ENCODE data around the gene PELI2. TPM values are rescaled to one million over a fixed set of nuclear protein-coding genes. Genes with fewer than 3 reads are reported as not detected.

PELI2 gene
- total RNA-seq, 1 donor: 14.1 TPM

DNA sequence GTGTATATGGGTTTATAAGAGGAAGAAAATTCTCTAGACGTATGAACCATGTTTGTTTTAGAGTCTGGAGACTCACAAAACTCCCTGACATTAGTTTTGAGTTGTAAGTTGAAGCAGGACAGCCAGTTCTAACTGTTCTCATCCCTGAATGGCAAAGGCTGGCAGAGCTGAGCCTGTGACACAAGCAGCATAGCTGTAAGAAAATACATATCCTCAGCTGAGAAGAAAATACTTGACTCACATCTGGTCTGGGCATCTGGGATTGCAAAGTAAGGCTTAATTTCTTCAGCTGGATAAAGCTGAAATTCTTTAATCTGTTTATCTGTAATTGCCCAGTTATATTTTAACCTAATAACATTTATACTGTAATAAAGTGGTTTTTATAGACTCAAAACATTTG is 156.3 kb downstream of the PELI2 start:
- H3K4me2 ChIP-seq (ENCODE audit: insufficient read depth, low read length): peak overlapping the region; percentile 4
- TF ChIP-seq CTCF (IDR thresholded peaks at IDR 0.05; ENCODE audit: extremely low read depth, low read depth, low read length): no peak

DNA sequence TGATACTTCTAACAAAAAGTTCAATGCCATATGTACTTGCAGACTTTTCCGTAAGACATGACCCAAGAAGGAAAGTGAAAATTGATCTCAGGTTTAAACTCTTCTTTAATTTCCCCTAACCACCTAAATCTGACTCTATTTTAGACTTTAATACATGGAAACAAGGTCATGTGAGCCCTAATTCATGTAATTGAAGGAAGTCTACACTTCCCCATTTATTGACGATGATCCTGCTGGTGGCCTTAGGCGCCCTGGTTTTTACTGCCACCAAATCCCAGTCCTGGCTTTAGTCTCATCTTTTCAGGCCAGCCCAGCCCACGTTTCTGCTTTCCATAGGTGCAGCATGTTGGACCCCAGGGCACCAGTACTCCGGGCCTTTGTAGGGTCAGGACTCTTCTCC is 157.9 kb downstream of the PELI2 start:
- H3K79me2 ChIP-seq (ENCODE audit: insufficient read depth, low read length): no peaks in the 10 kb centered on the region
- H3K4me2 ChIP-seq (ENCODE audit: insufficient read depth, low read length): no peak overlapping the region
- H3K4me1 ChIP-seq (ENCODE audit: insufficient read depth, low read length): peaks cover 40% of the 10 kb centered on the region
- no peak for DNase-seq (ENCODE audit: insufficient read length, low spot score, missing footprints)
- H2AFZ ChIP-seq (ENCODE audit: low read length): no peak overlapping the region
- no peak overlapping the region for H3K27ac ChIP-seq (ENCODE audit: low read depth, low read length)
- no peak overlapping the region for H3K4me3 ChIP-seq (ENCODE audit: insufficient read depth, low read length)
- H3K36me3 ChIP-seq (ENCODE audit: insufficient read depth, low read length): no peaks in the 10 kb centered on the region
- H4K20me1 ChIP-seq (ENCODE audit: insufficient read depth, low read length): no peaks in the 10 kb centered on the region
- TF ChIP-seq CTCF (IDR thresholded peaks at IDR 0.05; ENCODE audit: extremely low read depth, low read depth, low read length): no peak
- no peaks in the 10 kb centered on the region for H3K27me3 ChIP-seq (ENCODE audit: insufficient read depth, low read length)
- no peaks in the 10 kb centered on the region for H3K9me3 ChIP-seq (ENCODE audit: low read depth, low read length)

More for the DNA sequence above, 156.3 kb downstream of the PELI2 start:
- Histone ChIP-seq H3K36me3 (ENCODE audit: insufficient read depth, low read length) (no peaks in the 10 kb centered on the region), H3K9me3 (ENCODE audit: low read depth, low read length) (no peaks in the 10 kb centered on the region), H4K20me1 (ENCODE audit: insufficient read depth, low read length) (no peaks in the 10 kb centered on the region), H3K27me3 (ENCODE audit: insufficient read depth, low read length) (no peaks in the 10 kb centered on the region), H3K27ac (ENCODE audit: low read depth, low read length) (peak overlapping the region; percentile 77), H3K4me3 (ENCODE audit: insufficient read depth, low read length) (no peak overlapping the region), H3K79me2 (ENCODE audit: insufficient read depth, low read length) (no peaks in the 10 kb centered on the region), H3K4me1 (ENCODE audit: insufficient read depth, low read length) (peaks cover 42% of the 10 kb centered on the region), H2AFZ (ENCODE audit: low read length) (peak overlapping the region; percentile 31)
- DNase-seq (ENCODE audit: insufficient read length, low spot score, missing footprints): peak; percentile 83

DNA sequence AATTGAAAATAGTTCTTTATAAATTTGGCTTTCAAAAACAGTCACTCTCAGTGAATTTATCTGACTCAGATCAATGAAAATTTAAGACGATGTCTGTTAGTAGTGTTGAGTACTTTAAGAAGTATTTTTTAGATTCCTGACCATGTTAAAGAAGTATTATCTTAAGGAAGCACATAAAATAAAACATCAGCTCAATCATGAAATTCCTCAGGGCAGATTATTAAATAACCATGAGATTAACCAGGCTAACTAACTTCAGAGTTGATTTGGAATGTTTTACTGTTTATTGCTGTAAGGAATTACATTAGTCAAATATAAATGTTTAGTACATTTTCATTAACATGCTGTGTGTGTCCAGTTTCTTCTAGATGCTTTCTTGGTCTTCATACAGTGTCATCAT is 160.2 kb downstream of the PELI2 start:
- Histone ChIP-seq H2AFZ (ENCODE audit: low read length) (no peak overlapping the region), H3K9me3 (ENCODE audit: low read depth, low read length) (no peaks in the 10 kb centered on the region), H3K36me3 (ENCODE audit: insufficient read depth, low read length) (no peaks in the 10 kb centered on the region), H3K4me3 (ENCODE audit: insufficient read depth, low read length) (no peak overlapping the region), H3K79me2 (ENCODE audit: insufficient read depth, low read length) (no peaks in the 10 kb centered on the region), H3K27me3 (ENCODE audit: insufficient read depth, low read length) (no peaks in the 10 kb centered on the region), H3K4me2 (ENCODE audit: insufficient read depth, low read length) (no peak overlapping the region), H3K27ac (ENCODE audit: low read depth, low read length) (no peak overlapping the region), H4K20me1 (ENCODE audit: insufficient read depth, low read length) (no peaks in the 10 kb centered on the region), H3K4me1 (ENCODE audit: insufficient read depth, low read length) (peaks cover 17% of the 10 kb centered on the region)
- no peak for TF ChIP-seq CTCF (IDR thresholded peaks at IDR 0.05; ENCODE audit: extremely low read depth, low read depth, low read length)
- no peak for DNase-seq (ENCODE audit: insufficient read length, low spot score, missing footprints)

DNA sequence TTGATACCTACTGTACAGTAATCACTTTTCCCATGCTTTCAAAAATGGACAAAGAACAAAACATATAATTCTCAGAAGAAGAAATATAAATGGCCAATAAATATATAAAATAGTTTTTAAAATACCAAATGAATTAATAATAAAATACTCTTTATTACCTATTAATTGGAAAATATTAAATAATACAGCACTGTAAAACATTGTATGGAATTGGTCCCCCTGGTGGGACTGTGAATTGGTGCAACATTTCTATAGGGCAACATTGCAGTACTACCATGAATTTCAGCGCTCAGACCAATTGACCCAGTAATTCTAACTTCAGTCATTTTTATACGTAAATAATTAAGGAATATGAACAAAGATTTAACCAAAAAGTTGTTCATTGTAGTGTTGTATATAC is 162.6 kb downstream of the PELI2 start:
- TF ChIP-seq CTCF (IDR thresholded peaks at IDR 0.05; ENCODE audit: extremely low read depth, low read depth, low read length): peak; percentile 31
- Histone ChIP-seq H3K4me3 (ENCODE audit: insufficient read depth, low read length) (no peak overlapping the region), H4K20me1 (ENCODE audit: insufficient read depth, low read length) (no peaks in the 10 kb centered on the region), H3K36me3 (ENCODE audit: insufficient read depth, low read length) (no peaks in the 10 kb centered on the region), H3K27me3 (ENCODE audit: insufficient read depth, low read length) (no peaks in the 10 kb centered on the region), H3K79me2 (ENCODE audit: insufficient read depth, low read length) (no peaks in the 10 kb centered on the region), H3K4me1 (ENCODE audit: insufficient read depth, low read length) (no peaks in the 10 kb centered on the region), H3K9me3 (ENCODE audit: low read depth, low read length) (no peaks in the 10 kb centered on the region), H3K4me2 (ENCODE audit: insufficient read depth, low read length) (no peak overlapping the region), H3K27ac (ENCODE audit: low read depth, low read length) (no peak overlapping the region), H2AFZ (ENCODE audit: low read length) (no peak overlapping the region)
- DNase-seq (ENCODE audit: insufficient read length, low spot score, missing footprints): no peak

All from osteoblast (primary cell).